ENCODE measurements around the gene TUBB6. TPM values are rescaled to one million over a fixed set of nuclear protein-coding genes. Genes with fewer than 3 reads are reported as not detected.

TUBB6 gene
- total and polyA plus RNA-seq, 2 experiments from 2014 or later: 148 to 329 TPM

- TF ChIP-seq, protein P1, sequence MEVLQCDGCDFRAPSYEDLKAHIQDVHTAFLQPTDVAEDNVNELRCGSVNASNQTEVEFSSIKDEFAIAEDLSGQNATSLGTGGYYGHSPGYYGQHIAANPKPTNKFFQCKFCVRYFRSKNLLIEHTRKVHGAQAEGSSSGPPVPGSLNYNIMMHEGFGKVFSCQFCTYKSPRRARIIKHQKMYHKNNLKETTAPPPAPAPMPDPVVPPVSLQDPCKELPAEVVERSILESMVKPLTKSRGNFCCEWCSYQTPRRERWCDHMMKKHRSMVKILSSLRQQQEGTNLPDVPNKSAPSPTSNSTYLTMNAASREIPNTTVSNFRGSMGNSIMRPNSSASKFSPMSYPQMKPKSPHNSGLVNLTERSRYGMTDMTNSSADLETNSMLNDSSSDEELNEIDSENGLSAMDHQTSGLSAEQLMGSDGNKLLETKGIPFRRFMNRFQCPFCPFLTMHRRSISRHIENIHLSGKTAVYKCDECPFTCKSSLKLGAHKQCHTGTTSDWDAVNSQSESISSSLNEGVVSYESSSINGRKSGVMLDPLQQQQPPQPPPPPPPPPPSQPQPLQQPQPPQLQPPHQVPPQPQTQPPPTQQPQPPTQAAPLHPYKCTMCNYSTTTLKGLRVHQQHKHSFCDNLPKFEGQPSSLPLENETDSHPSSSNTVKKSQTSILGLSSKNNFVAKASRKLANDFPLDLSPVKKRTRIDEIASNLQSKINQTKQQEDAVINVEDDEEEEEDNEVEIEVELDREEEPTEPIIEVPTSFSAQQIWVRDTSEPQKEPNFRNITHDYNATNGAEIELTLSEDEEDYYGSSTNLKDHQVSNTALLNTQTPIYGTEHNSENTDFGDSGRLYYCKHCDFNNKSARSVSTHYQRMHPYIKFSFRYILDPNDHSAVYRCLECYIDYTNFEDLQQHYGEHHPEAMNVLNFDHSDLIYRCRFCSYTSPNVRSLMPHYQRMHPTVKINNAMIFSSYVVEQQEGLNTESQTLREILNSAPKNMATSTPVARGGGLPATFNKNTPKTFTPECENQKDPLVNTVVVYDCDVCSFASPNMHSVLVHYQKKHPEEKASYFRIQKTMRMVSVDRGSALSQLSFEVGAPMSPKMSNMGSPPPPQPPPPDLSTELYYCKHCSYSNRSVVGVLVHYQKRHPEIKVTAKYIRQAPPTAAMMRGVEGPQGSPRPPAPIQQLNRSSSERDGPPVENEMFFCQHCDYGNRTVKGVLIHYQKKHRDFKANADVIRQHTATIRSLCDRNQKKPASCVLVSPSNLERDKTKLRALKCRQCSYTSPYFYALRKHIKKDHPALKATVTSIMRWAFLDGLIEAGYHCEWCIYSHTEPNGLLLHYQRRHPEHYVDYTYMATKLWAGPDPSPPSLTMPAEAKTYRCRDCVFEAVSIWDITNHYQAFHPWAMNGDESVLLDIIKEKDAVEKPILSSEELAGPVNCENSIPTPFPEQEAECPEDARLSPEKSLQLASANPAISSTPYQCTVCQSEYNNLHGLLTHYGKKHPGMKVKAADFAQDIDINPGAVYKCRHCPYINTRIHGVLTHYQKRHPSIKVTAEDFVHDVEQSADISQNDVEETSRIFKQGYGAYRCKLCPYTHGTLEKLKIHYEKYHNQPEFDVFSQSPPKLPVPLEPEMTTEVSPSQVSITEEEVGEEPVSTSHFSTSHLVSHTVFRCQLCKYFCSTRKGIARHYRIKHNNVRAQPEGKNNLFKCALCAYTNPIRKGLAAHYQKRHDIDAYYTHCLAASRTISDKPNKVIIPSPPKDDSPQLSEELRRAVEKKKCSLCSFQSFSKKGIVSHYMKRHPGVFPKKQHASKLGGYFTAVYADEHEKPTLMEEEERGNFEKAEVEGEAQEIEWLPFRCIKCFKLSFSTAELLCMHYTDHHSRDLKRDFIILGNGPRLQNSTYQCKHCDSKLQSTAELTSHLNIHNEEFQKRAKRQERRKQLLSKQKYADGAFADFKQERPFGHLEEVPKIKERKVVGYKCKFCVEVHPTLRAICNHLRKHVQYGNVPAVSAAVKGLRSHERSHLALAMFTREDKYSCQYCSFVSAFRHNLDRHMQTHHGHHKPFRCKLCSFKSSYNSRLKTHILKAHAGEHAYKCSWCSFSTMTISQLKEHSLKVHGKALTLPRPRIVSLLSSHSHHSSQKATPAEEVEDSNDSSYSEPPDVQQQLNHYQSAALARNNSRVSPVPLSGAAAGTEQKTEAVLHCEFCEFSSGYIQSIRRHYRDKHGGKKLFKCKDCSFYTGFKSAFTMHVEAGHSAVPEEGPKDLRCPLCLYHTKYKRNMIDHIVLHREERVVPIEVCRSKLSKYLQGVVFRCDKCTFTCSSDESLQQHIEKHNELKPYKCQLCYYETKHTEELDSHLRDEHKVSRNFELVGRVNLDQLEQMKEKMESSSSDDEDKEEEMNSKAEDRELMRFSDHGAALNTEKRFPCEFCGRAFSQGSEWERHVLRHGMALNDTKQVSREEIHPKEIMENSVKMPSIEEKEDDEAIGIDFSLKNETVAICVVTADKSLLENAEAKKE (CRISPR knock-in tag; IDR thresholded peaks at IDR 0.05): no peak
- no peak for TF ChIP-seq STAT1 (IDR thresholded peaks at IDR 0.05; ENCODE audit: unreplicated experiment)
- no peak for TF ChIP-seq EZH2 (IDR thresholded peaks at IDR 0.05; ENCODE audit: low read depth, unreplicated experiment)
- TF ChIP-seq EZH2phosphoT487 (IDR thresholded peaks at IDR 0.05; ENCODE audit: unreplicated experiment): no peak
- TF ChIP-seq ZNF114 (CRISPR knock-in tag; IDR thresholded peaks at IDR 0.05): no peak
- no peak for TF ChIP-seq ETS1 (IDR thresholded peaks at IDR 0.05)
Measured at GRCh38 chr18:12315490-12315889, 7.4 kb downstream of the TUBB6 start (continued).

DNA sequence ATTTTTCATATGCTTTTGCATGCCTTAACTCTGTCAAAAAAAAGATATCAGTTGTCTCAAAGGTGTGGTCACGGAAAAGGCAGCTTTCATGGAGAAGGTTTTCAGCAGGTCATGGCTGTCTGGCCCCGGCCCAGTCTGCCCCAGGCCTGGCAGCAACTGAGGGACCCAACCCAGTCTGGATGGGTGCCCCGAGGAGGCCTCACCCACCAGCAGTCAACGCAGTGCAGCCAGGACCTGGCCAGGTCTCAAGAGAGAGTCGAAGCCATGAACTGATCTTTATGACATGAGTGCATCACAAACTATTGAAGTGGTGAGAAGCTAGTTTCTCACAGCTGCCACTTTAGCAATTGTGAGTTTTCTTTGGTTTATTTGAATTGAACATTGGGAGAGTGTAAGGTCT, 7.9 kb downstream of the TUBB6 start:
- no peak for ATAC-seq
- Histone ChIP-seq H3K79me2 (replicated peaks; ENCODE audit: insufficient read depth) (peaks cover 53% of the 10 kb centered on the region), H4K20me1 (replicated peaks; ENCODE audit: insufficient read depth) (peaks cover 19% of the 10 kb centered on the region), H3K27ac (ENCODE audit: low read depth) (no peak overlapping the region; the same call in none of the 2 replicates), H3K27me3 (ENCODE audit: insufficient read depth) (no peaks in the 10 kb centered on the region), H2AFZ (no peak overlapping the region), H3K4me3 (no peak overlapping the region), H3K9me2 (ENCODE audit: insufficient read depth) (no peaks in the 10 kb centered on the region), H3K4me2 (no peak overlapping the region), H3K4me1 (ENCODE audit: insufficient read depth) (peaks cover 10% of the 10 kb centered on the region; the same call in 1 of the 2 replicates), H3K36me3 (ENCODE audit: insufficient read depth) (peaks cover 32% of the 10 kb centered on the region), H3F3A (replicated peaks; ENCODE audit: low read depth) (0 out of 2 replicates have a peak, but pooled peaks cover 3% of the 10 kb centered on the region)
- Mint-ChIP-seq H3K9me3 (peaks cover 7% of the 10 kb centered on the region; the same call in 2 of the 3 replicates), H3K36me3 (ENCODE audit: low read depth) (peaks cover 42% of the 10 kb centered on the region), H3K4me1 (peaks cover 14% of the 10 kb centered on the region), H3K27me3 (ENCODE audit: insufficient read depth, low read depth, poor library complexity) (peaks cover 6% of the 10 kb centered on the region), H3K27ac (no peak overlapping the region), H3K4me3 (no peak overlapping the region)
- DNase-seq (ENCODE audit: low spot score): no peak
- TF ChIP-seq ZNF114 (CRISPR knock-in tag; IDR thresholded peaks at IDR 0.05) (no peak), STAT1 (IDR thresholded peaks at IDR 0.05; ENCODE audit: unreplicated experiment) (no peak), EZH2phosphoT487 (IDR thresholded peaks at IDR 0.05; ENCODE audit: unreplicated experiment) (no peak), ZNF331 (CRISPR knock-in tag; IDR thresholded peaks at IDR 0.05; ENCODE audit: low read depth) (no peak)
- TF ChIP-seq, protein P1 (CRISPR knock-in tag; IDR thresholded peaks at IDR 0.05): no peak
